ENCODE results near the gene MORN3.

DNA sequence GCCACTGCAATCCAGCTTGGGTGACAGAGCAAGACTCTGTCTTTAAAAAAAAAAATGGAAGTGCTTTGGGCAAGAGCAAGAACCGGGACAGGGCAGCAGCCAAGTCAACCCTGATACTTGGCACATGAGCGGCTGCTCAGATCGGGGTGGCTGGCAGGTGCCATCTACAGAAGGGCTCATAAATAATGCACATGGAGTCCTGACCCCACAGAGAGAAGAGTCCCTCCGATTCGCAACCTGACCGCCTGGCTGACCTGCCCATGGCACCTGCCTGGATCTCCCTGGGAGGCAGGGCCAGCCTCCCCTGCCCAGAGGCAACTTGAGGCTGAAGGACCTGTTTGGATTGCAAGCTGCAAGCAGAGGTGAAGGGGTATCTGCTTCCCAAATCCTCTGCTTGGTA lies 33.5 kb upstream of the MORN3 start:
- TF ChIP-seq EGR1 (IDR thresholded peaks at IDR 0.05) (no peak), EP300 (IDR thresholded peaks at IDR 0.05; ENCODE audit: borderline replicate concordance) (no peak), TCF12 (IDR thresholded peaks at IDR 0.05; ENCODE audit: low read depth) (no peak)
